Central memory CD4-positive, alpha-beta T cell (primary cell): Measurements from ENCODE around the gene ZC3H7A.
A peak's percentile ranks its signal among the peaks of the same experiment; 100 is the strongest.
"Not testable (repeated sequence)": the region's sequence is repeated elsewhere in the genome, so short reads cannot be mapped to it uniquely, and the experiment has no call there.

Experiments used
- DNase-seq: peaks from one replicate; pipeline ENCODE4 v3.0.0; 2022

The ZC3H7A gene

DNA sequence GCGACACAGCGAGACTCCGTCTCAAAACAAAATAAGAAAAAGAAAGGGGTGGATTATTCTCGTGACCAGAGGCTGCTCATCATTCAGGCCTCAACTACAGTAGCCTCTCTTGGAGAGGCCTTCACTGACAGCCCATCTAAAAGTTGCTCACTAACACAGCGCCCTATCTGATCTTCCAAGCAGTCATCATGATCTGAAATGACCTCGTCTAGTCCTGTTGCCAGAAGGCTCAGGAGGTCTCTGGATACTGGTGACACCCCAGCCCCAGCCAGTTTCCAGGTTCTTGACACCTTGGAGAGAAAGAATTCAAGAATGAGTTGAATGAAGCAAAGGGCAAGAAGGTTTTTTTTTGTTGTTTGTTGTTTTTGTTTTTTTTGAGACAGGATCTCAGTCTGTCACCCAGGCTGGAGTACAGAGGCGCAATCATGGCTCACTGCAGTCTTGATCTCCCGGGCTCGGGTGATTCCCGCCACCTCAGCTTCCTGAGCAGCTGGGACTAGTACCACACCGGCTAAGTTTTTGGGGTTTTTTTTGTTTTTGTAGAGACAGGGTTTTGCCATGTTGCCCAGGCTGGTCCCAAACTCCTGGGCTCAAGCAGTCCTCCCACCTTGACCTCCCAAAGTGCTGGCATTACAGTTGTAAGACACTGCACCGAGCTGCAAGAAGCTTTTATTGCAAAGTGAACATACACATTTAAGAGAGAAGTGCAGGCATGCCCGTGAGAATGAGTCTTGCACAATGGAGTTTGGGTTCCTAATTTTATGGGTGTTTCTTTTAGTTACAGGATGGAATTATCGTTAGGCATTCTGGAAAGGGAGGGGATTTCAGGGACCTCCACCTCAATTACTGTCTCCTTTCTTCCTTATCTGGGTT, 2.7 kb upstream of the ZC3H7A start:
- DNase-seq: peak; percentile 33

DNA sequence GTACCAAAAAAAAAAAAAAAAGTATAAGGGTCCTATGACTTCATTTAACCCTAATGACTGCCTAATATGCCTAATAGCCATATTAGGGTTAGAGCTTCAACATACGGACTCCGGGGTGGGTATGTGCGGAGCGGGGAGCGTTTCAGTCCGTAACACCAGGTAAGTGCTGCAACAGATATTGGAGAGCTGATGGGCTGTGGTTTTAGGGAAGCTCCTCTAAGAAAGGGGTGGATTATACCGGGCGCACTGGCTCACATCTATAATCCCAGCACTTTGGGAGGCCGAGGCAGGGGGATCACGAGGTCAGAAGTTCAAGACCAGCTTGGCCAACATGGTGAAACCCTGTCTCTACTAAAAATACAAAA, 1.9 kb upstream of the ZC3H7A start:
- DNase-seq: no peak

DNA sequence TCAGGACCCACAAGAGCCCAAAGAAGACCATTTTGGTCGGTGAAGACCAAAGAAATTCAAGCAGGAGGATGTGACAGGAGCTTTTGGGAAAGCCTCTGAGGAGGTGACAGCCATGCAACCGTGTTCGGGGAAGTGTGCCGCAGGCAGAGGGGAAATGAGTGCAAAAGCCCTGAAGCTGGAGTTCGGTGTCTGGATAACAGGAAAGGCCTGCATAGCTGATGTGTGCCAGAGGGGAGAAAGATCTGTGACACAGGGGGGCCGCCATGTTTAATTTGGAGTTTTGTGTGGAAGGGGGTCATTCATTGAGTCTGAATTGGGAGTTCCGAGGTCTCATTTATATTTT, 870 bp upstream of the ZC3H7A start:
- DNase-seq: no peak

DNA sequence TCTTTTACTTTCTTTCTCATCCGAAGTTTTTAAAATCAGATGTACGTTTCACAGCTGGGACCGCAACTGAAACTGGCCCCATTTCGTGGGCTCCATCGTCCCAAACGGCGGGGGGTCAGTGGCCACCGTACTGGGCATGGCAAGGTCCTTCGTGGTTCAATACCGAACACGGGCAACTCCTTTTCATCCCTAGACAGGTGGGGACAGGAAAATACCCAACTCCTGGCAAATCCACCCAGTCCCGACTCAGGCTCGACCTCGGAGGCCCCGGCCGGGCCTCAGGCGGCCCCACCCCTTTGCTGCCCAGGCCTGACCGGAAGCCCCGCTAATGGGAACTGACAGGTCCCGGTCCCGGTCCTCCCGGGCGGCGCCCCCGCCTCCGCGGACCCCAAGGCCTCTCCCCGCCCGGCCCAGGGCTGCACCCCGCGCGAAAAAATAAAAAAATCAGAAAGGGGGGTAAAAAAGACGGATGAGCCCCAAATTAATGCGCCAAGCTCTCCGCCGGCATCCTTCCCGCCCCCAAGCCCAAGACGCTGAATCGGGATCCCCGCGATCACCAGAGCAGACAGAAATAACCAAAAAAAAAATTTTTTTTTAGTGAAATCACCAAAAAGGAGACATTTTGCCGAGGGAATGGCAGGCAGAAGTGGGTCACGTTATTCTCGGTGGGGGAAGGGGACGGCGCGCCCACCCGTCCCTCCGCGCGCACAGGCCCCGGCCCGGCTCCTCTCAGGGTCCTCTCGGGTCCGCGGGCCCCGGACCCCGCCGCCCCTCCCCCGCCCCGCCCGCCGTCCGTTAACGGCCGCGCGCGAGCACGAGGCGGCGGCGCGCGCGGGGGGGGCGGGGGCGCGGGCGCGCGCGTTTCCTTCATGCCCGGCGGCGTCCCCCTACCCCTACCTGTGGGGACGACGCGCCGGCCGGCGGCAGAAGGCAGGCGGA, 562 bp downstream of the ZC3H7A start:
- peak; percentile 34 for DNase-seq

DNA sequence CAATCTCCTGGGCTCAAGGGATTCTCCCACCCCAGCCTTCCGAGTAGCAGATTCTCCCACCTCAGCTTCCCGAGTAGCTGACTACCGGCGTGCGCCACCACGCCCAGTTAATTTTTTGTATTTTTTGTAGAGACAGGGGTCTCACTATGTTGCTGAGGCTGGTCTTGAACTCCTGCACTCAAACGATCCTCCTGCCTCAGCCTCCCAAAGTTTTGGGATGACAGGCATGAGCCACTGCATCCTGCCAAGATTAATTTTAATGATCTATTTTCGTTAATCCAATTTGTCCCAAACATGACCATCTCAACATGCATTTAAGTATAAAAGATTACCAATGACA, 1.2 kb downstream of the ZC3H7A start:
- DNase-seq: no peak

DNA sequence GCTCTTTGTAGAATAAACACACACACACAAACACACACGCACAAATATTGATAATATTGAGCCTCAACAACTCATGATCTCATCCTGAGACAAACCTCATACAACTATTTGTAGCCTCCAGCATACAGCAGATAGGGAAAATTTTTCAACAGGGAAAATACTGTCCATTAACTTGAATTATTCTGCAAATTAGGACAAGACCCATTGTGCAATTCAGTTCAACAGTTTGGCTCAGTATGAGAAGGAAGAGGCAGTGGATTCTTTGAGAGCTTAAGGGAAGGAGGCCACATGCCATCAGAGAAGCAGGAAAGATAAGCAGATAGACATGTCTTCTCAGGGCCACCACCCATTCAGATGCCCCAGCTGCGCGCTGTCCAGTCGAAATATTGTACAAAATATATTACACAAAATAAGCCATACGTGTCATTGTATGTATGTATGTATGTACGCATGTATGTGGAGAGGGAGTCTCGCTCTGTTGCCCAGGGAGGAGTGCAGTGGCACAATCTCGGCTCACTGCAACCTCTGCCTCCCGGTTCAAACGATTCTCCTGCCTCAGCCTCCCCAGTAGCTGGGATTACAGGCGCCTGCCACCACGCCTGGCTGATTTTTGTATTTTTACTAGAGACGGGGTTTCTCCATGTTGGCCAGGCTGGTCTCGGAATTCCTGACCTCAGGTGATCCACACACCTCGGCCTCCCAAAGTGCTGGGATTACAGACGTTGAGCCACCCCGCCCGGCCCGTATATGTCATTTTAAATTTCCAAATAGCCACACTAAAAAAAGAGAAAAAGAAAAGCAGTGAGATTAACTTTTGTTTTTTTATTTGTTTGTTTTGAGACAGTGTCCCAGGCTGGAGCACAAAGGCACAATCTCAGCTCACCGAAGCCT, 1.8 kb downstream of the ZC3H7A start:
- DNase-seq: no peak

DNA sequence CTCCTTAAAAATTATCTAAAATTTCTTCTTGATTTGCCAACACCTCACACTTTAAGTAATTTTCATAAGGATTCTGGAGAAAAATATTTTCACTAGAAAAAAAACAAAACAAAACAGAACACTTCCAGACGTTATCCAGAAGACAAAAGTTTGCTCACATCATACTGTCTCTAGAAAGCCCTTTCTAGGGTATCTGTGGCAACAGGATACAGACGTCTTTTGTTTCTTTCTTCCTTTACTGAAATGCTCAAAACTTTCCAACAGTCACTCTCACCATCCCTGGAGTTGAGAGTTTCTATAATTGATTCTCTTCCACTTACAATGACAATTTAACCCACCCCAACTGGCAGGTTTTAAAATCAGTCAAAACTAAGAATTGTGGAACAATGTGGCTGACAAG, 2.6 kb downstream of the ZC3H7A start:
- DNase-seq: no peak

DNA sequence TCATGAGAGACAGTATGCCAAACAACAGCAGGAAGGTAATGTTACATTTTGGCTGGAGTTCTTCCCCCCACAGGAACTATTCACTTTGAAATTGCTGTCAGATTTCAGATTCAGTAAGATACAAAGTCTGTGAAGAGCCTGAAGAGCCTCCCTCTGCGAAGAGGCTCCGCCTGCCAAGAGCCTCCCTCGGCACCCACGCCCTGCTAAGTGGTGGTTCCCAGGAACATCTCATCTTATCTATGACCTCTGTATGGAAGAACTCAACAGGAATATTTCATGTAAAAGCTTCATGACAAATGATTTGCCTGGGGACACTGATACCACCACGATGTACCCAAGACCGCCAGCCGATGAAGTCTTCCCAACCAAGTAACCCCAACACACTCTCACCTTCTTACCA, 3.2 kb downstream of the ZC3H7A start:
- DNase-seq: no peak

DNA sequence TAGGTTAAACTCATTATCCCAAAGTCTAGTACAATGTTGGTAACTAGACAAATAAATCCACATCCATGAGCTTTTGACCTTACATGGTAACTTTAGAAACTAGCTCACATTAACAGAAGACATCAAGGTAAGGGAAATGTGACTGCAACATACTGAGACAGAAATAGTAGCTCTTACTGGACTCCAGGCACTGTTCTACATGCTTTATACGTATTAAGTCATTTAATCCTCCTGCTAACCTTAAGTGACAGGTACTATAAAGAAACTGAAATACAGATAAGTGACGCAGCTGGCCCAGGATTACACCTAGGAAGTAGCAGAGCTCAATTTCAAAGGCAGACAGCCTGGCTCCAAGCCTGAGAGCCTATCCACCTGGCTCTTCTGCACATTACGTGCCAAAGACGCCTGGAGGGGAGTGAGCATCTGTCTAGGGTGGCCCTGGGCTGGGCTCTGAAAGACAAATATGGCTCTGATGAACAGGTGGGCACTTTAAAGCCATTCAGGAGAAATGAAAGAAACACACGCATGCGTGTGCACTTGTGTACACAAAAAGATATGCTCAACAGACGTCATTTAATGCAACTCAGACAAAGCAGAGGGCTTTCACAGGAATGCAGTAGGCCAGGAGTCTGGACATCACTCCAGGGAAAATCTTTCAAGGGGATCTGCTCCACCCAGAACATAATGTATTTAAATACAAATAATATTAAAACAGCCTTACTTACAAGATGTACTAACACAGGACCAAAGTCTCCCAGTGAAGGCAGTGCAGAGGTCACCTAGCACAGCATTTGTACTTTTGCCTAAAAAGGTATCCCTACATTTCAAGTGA, 4.4 kb downstream of the ZC3H7A start:
- DNase-seq: no peak

DNA sequence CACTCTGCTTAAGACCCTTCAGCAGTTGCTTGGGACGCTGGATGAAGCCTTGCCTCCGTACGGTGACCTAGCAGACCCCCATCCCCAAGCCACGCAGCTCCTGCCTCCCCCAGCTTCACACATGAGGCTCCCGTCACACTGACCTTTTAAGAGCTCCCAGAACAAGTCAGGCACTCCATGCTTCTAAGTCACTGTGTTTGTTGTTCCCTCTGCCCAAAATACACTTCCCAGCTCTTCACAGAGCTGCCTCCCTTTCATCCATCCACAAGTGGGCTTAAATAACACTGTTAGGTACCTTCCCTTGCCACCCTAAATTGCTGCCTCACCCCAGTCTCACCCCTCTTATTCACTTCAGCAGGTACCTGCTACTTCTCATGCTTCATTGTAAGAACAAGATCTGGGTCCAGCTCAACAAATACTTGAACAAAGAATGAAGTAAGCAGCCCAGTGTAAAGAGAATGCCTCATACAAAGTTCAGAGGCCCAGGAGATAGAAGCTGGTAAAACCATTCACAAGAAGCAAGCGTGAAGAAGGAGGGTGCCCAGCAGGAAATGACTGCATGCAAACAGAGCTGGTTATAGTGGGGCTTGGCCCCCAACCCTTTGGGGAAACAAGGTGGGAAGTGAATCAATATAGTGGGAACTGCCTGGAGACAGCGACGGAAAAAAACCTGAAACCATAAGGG, 5.8 kb downstream of the ZC3H7A start:
- DNase-seq: no peak

DNA sequence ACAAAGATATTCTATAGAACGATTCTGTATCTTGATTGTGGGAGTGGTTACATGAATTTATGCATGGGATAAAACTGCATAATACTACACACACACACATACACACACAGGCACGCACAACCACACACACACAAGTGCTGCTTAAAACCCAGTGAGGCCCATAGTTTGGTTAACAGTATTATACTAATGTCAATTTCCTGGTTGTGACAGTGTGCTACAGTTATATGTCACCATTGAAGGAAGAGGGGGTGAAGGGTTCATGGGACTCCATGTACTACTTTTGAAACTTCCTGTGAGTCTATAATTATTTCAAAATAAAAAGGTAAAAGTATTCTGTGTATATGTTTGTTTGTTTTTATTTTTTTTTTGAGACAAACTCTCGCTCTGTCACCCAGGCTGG, 8.1 kb downstream of the ZC3H7A start:
- no peak for DNase-seq

DNA sequence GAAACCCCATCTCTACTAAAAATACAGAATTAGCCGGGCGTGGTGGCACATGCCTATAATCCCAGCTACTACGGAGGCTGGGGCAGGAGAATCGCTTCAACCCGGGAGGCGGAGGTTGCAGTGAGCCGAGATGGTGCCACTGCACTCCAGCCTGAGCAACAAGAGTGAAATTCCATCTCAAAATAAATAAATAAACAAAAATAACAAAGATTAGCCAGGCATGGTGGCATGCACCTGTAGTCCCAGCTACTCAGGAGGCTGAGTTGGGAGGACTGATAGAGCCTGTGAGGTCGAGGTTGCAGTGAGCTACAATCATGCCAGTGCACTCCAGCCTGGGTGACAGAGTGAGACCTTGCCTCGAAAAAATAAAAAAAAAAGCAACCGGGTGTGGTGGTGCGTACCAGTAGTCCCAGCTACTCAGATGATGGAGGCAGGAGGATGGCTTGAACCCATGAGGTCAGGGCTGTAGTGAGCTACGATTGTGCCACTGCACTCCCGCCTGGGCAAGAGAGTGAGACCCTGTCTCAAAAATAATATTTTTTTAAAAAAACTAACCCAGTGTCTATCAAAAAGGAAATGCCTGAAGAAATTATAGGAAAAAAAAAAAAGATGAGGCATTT, 12.0 kb downstream of the ZC3H7A start:
- not testable (repeated sequence) for DNase-seq

DNA sequence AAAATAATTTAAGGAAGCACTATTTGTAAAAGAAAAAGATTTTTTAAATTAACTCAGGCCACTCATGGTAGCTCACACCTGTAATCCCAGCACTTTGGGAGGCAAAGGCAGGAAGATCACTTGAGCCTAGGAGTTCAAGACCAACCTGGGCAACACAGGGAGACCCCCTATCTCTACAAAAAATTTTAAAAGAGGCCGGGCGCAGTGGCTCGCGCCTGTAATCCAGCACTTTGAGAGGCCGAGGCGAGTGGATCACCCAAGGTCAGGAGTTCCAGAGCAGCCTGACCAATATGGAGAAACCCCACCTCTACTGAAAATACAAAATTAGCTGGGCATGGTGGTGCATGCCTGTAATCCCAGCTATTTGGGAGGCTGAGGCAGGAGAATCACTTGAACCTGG, 12.7 kb downstream of the ZC3H7A start:
- DNase-seq: not testable (repeated sequence)

DNA sequence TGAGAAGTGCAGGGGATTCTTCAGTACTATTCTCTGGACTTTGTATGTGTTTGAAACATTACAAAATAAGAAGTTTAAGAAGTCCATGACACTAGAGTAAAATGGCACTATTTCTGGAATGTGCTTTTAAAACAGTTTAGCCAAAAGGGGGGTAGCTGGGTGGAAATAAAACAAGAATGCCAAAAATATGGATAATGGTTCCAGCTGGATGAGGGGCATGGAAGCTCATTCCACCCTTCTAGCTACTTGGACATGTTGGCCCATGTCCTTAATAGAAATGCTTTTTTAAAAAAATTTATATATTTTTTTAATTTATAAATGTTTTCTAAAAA, 13.1 kb downstream of the ZC3H7A start:
- no peak for DNase-seq

DNA sequence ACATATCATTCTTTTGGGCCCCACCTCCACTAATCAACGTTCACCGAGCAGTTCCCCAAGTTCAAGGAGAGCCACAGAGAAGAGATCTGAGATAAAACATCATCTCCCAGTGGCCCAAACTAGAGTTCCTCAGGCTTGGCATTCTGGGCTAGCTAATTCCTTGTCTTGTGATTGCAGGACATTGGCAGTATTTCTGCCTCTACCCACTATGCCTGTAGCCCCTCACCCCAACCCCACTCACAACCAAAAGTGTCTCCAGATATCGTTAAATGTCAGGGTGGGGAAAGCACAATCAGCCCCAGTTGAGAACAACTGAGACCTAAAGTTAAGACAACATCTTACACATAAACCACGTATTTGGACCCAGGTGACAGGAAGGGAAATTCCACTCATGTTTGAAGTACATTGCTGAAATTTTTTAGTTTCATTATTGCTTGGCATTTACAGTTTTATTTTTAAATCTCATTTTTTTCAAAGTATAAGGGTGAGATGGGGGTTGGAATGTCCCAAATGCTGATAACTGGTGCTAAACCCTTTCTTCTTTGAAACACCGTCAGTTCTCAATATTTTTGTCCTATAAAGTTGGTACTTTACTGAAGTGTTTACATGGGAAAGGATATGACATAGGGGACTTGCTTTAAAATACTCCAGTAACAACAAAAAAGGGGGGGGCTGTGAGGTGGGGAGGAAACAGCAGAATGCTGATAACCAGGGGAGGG, 13.6 kb downstream of the ZC3H7A start:
- peak; percentile 86 for DNase-seq

DNA sequence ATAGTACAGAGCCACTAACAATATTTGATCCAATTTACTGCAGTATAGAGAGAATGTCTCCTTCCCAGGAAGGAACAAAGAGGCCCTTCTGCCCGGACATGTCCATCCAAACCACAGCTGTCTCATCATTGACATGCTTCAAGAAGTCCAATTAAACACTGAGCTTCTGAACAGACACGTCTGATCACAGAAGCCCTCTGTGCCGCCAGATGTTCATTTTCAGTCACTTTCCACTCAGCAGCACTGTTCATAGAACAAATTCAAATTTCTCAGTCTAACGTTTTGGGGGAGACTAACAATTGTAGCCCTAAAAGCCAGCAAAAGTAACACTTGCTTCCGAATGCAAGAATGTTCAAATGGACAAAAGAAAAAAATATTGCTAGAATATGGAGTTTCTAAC, 15.3 kb downstream of the ZC3H7A start:
- DNase-seq: no peak

DNA sequence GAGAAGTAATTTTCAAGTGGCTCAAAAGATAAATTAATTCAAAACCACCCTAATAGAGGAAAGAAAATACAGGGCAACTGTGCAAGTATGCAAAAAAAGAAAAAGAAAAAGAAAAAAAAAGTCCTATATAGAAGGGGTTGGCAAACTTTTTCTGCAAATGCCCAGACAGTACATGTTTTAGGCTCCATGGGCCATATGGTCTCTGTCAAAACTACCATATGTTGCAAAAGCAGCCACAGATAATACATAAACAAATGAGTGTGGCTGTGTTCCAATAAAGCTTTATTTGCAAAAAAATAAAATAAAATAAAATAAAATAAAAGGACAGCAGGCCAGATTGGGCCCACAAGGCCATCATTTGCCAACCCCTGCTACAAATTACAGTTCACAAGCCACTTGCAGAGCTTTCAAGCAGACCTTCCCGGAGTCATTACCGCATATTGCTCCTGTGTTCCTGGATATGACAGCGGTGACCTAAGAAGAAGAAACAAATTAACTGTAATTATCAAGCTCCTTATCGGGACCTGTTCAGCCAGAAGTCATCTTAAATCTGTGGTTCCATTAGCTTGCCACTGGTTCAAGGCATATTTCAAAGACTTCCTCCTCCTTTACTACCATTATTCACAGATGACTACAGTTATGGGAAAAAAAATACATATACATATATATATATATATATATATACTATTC, 15.9 kb downstream of the ZC3H7A start:
- no peak for DNase-seq

DNA sequence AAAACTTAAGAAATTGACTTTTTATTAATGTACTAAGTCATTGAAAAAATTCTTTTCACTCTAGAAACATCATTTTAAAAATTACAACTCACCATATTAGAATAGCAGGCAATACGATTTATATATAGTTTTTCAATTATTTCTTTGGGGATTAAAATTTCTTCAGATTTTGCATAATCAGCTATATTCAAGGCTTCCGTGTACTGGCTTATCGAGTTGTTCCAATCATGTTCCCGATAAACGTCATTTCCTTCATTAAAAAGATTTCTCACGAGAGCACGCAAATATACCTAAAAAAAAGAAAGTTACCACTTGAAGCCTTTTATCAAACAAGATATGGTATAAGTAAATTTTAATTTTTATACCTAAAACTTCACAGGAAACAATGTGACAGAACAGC, 18.0 kb downstream of the ZC3H7A start:
- no peak for DNase-seq

DNA sequence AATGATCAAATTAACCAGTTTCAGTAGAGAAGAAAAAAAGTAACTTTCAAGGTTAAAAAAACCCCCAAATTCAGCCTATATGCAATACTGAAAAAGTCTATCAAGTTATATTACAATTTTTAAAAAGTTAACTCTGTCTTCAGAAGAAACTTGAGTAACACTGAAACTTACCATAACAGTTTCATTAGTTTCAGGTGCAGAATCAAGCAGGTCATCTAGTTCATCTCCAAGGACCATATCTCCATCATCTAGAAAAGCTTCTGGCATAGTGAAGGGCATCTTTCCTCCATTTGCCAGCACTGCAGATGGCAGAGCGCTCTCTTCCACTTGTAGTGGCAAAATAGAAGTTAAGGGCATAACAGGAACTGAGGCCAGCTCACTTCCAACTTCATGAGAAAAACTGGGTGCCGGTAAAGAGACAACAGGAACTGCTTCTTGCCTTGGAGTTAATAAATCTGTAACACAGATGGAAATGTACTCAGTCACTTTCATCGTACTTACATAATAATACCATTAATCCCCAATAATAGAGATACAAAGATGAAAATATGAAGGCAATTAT, 22.9 kb downstream of the ZC3H7A start:
- DNase-seq: no peak

DNA sequence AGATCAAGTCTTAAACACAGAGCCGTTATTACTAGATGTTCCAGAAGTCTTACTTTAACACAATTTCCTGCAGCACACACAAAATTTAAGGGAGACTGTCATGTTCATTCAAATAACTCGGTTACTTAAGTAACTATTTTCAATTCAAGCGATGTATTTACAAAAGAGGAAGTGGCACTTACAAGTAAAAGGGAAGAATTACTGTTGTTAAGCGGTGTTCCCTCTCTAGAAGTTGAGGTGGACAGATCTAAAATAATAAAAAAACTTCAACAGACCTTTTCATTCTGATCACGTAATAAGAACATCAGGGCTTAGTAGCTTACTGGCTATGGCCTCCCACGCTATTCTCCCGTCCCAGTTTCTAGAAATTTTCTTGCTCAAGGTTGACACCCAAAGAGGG, 28.2 kb downstream of the ZC3H7A start:
- DNase-seq: no peak
